Measurements from ENCODE around the gene LRRC4C. TPM values are rescaled to one million over a fixed set of nuclear protein-coding genes. Genes with fewer than 3 reads are reported as not detected.

LRRC4C gene
- total RNA-seq, 1 experiment from 2014 or later: 0.15 TPM

DNA sequence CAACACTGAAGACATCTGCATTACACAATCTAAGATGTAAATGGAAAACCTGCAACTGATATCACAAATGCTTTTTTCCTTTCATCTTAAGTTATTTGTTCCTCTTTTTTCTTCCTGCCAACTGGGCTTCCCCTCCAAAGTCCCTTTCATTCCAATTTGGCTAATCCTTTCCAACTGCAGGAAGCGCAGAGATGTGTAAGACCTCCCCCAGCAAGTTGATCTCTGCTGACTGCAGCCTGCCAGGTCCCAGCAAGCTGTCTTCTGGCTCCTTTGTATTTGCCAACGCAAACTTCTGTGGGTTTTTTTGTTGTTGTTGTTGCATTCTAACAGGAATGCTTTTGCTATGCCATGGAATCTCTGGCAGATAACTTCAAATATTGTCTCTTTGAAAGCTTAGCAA, 38.5 kb upstream of the LRRC4C start:
- POLR2A ChIA-PET: no interaction called here
- CTCF ChIA-PET: no interaction called here
- Histone ChIP-seq H3K9me3 (ENCODE audit: control insufficient read depth, insufficient read depth, low read depth, low read length) (no peaks in the 10 kb centered on the region), H3K27me3 (ENCODE audit: control insufficient read depth, insufficient read depth, low read length) (no peaks in the 10 kb centered on the region), H3K36me3 (ENCODE audit: control insufficient read depth, insufficient read depth, low read length) (no peaks in the 10 kb centered on the region), H3K27ac (ENCODE audit: low read length) (no peak overlapping the region), H3K4me3 (ENCODE audit: low read depth in 2 of 2, low read length in 2 of 2) (no peak overlapping the region), H3K4me1 (ENCODE audit: control insufficient read depth, insufficient read depth, low read length) (no peaks in the 10 kb centered on the region)
- in situ Hi-C loops (cut with HindIII; ENCODE audit: low pct_unique_long_range_greater_than_20kb, low sequenced_read_pairs): no loop called here
- DNase-seq (ENCODE audit: low read depth, low spot score) (no peak), ATAC-seq (no peak)
- TF ChIP-seq, protein P1, sequence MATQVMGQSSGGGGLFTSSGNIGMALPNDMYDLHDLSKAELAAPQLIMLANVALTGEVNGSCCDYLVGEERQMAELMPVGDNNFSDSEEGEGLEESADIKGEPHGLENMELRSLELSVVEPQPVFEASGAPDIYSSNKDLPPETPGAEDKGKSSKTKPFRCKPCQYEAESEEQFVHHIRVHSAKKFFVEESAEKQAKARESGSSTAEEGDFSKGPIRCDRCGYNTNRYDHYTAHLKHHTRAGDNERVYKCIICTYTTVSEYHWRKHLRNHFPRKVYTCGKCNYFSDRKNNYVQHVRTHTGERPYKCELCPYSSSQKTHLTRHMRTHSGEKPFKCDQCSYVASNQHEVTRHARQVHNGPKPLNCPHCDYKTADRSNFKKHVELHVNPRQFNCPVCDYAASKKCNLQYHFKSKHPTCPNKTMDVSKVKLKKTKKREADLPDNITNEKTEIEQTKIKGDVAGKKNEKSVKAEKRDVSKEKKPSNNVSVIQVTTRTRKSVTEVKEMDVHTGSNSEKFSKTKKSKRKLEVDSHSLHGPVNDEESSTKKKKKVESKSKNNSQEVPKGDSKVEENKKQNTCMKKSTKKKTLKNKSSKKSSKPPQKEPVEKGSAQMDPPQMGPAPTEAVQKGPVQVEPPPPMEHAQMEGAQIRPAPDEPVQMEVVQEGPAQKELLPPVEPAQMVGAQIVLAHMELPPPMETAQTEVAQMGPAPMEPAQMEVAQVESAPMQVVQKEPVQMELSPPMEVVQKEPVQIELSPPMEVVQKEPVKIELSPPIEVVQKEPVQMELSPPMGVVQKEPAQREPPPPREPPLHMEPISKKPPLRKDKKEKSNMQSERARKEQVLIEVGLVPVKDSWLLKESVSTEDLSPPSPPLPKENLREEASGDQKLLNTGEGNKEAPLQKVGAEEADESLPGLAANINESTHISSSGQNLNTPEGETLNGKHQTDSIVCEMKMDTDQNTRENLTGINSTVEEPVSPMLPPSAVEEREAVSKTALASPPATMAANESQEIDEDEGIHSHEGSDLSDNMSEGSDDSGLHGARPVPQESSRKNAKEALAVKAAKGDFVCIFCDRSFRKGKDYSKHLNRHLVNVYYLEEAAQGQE (IDR thresholded peaks at IDR 0.05; ENCODE audit: insufficient read depth in 1 of 2, low read depth in 2 of 2, low read length in 1 of 2): no peak
- TF ChIP-seq TCF7L2 (IDR thresholded peaks at IDR 0.05; ENCODE audit: low read depth, low read length) (no peak), CTCF (IDR thresholded peaks at IDR 0.05) (no peak), POLR2AphosphoS5 (IDR thresholded peaks at IDR 0.05; ENCODE audit: low read depth, low read length) (no peak), SIN3A (IDR thresholded peaks at IDR 0.05; ENCODE audit: borderline replicate concordance, insufficient read depth, low read depth, low read length) (no peak)
- intact Hi-C loops (cut with micrococcal nuclease; ENCODE audit: unreplicated experiment): no loop called here
- BruUV-seq (replicated peaks): no TSS peak

DNA sequence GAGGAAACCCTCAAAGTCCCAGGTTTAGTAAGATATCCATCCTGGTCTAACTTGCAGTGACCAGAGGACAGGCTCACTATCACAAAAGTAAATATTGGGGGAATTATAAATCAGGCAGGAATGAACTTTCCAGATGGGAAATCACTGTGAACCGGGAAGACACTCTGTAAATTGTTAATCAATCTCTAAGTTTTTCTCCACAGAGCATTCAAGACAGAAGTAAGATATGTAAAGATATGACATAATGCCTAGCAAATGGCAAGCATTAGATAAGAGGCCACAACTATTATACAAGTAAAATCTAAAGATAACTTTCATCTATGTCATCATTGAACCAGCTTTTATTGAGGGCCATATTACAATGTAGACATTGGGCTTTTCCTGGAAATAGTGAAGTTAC, 35.3 kb upstream of the LRRC4C start:
- Histone ChIP-seq H3K9me3 (ENCODE audit: control insufficient read depth, insufficient read depth, low read depth, low read length) (no peaks in the 10 kb centered on the region), H3K36me3 (ENCODE audit: control insufficient read depth, insufficient read depth, low read length) (no peaks in the 10 kb centered on the region), H3K4me1 (ENCODE audit: control insufficient read depth, insufficient read depth, low read length) (no peaks in the 10 kb centered on the region), H3K27ac (ENCODE audit: low read length) (no peak overlapping the region), H3K27me3 (ENCODE audit: control insufficient read depth, insufficient read depth, low read length) (no peaks in the 10 kb centered on the region), H3K4me3 (ENCODE audit: low read depth in 2 of 2, low read length in 2 of 2) (no peak overlapping the region)
- TF ChIP-seq SIN3A (IDR thresholded peaks at IDR 0.05; ENCODE audit: borderline replicate concordance, insufficient read depth, low read depth, low read length): no peak
- no peak for TF ChIP-seq TCF7L2 (IDR thresholded peaks at IDR 0.05; ENCODE audit: low read depth, low read length)
- TF ChIP-seq POLR2AphosphoS5 (IDR thresholded peaks at IDR 0.05; ENCODE audit: low read depth, low read length): no peak
- TF ChIP-seq CTCF (IDR thresholded peaks at IDR 0.05): no peak
- TF ChIP-seq, protein P1 (IDR thresholded peaks at IDR 0.05; ENCODE audit: insufficient read depth in 1 of 2, low read depth in 2 of 2, low read length in 1 of 2): no peak
- in situ Hi-C loops (cut with HindIII; ENCODE audit: low pct_unique_long_range_greater_than_20kb, low sequenced_read_pairs): no loop called here
- CTCF ChIA-PET: no interaction called here
- no peak for ATAC-seq
- POLR2A ChIA-PET: no interaction called here
- DNase-seq (ENCODE audit: low read depth, low spot score): no peak
- intact Hi-C loops (cut with micrococcal nuclease; ENCODE audit: unreplicated experiment): no loop called here
- no TSS peak for BruUV-seq (replicated peaks)

All from Panc1 (cell line).